ENCODE data around the gene GRIFIN.
"Not testable (repeated sequence)": the region's sequence is repeated elsewhere in the genome, so short reads cannot be mapped to it uniquely, and the experiment has no call there.

The GRIFIN gene

GRCh38 chr7:2453849-2454248, 22.3 kb downstream of the GRIFIN start:
- DNase-seq (ENCODE audit: low read depth): not testable (repeated sequence)

DNA sequence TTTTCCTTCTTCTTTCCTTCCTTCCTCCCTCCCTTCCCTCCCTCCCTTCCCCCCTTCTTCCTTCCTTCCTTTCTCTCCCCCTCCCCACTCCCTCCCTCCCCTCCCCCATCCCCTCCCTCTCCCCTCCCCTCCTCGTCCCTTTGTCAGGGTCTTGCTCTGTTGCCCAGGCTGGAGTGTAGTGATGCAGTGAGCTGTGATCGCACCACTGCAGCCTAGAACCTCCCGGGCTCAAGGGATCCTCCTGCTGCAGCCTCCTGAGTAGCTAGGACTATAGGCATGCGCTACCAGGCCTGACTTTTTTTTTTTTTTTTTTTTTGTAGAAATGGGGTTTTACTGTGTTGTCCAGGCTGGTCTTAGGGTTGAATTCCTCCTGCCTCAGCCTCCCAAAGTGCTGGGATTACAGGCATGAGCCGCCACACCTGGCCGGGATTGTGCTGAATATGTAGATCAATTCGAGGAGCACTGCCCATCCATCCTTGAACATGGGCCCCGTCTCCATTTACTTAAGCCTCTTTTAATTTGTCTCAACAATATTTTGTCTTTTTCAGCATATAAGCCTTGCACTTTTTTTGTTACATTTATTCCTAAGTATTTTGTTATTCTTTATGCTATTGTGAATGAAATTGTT, 23.4 kb downstream of the GRIFIN start:
- DNase-seq (ENCODE audit: low read depth): no peak

DNA sequence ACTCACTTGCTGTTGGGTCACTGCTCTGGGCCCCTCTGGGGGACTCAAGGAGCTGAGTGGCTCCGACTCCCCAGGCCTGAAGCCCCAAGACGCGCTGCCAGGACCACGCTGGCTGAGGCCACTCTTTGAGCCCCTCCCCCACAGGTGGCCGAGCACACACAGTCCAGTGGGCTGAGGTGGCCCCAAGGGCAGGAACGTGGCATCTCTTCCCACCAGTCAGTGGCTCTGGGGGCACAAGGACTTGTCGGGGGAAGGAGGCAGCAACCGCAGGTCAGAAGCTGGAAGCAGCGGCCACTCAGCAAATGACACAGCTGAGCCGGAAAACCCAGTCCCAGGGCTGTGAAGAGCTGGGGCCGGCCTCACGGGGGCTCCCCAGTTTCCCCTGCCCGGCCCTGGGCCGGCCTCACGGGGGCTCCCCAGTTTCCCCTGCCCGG, 24.1 kb downstream of the GRIFIN start:
- no peak for DNase-seq (ENCODE audit: low read depth)

GRCh38 chr7:2451171-2452073, 24.8 kb downstream of the GRIFIN start:
- peak; percentile 73 for DNase-seq (ENCODE audit: low read depth)

GRCh38 chr7:2450198-2451107, 25.7 kb downstream of the GRIFIN start:
- no peak for DNase-seq (ENCODE audit: low read depth)

DNA sequence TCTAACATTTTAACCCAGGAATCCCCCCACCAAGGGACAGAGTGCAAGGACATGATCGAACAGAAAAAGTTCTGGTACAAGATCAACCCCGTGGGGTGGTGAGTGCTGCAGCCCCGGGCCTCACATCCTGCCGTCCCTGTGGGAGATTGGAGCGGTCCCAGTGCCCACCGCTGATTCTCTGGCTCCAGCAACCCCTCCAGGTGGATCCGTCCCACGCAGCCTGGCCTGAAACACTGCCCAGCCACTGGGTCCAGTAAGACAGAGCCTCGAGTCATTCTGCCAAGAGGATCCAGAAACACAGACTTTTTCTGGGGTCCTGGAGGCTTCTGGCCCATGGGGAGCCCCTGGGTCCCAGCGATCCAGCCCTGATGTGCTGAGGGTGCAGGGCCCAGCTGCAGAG, 29.5 kb downstream of the GRIFIN start:
- no peak for DNase-seq (ENCODE audit: low read depth)

DNA sequence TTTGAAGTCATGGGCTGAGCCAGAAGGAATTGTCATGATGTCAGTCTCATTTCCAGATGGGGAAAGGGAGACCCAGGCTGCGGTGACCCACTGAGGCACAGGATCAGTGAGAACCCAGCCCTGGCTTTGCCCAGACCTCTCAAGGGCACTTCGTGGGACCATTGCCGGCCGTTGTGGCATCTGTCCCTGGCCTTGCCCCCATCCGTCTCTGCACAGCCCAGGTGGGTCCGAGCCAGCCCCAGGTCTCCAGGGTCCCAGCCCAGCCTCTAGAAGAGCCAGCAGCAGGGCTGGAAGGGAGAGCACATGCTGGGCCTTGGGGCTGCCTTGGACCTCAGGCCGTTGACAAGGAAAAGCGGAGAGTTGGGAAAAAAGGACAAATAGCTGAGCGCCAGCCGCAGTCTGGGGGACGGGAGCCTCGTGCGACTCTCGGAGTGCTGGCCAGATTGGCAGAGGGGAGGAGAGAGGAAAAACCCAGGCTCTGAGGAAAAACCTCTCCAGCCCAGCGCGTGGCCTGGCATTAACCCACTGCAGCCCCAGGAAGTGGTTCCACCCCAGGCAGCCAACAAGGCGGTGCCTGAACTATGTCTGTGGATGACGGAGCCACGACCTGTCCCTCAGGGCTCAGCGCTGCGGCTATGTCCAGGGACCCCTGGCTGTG, 30.2 kb downstream of the GRIFIN start:
- no peak for DNase-seq (ENCODE audit: low read depth)

GRCh38 chr7:2445047-2445446, 31.2 kb downstream of the GRIFIN start:
- peak; percentile 11 for DNase-seq (ENCODE audit: low read depth)

DNA sequence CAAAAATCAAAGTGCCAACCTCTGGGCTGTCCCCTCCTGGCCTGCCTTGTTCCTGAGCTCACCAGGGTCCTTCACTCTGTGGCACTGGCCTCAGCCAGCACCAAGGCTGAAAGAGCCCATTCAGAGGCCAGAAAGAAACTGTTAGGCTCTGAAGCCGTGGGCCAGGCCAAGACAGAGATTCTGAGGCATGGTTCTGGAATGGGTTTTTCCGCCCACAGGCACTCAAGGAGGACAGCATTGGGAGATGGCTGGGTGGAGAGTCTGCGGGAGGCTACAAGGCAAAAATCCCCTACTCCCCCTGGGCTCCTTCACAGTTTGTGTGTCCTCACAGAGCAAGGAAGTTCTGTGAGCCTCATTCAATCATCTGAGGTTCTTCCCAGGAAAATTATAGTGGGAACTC, 31.7 kb downstream of the GRIFIN start:
- DNase-seq (ENCODE audit: low read depth): peak; percentile 75

DNA sequence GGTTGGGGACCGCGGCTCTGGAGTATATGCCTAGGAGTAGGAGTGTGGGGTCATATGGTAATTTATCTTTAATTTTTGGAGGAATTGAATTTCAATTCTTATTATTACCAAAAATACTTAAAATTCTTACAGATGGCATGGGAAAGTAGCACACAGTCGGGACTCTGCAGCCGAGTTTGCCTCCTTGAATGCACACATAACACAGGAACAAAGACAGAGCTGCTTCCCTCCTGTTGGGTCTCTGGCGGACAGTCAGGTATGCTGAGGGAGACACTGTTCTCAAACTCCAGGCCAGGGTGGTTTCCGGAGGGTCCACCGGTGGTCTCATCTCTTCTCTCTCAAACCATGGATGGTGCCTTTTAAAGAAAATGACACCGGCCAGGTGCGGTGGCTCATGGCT, 32.7 kb downstream of the GRIFIN start:
- DNase-seq (ENCODE audit: low read depth): no peak

- no peak for DNase-seq (ENCODE audit: low read depth)
Measured at GRCh38 chr7:2441430-2442058, 34.7 kb downstream of the GRIFIN start.

- no peak for DNase-seq (ENCODE audit: low read depth)
Measured at GRCh38 chr7:2440608-2441245, 35.5 kb downstream of the GRIFIN start.

DNA sequence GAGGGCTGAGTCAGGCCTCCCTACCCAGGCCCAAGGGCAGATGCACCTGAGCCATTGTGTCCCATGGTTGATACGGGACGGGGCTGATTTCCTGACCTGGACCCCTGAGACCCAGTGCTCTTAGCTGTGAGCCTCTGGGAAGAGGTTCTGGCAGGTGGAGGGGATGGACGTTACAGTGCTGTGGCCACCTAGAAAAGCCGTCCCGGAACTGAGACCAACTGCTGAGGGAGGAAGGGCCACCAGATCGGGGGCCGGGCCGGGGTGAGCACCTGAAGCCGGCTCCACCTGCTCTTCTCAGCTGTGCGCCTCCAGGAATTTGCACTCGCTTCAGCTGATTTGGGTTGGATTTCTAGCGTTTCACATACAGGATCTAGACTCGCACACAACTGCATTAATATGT, 37.4 kb downstream of the GRIFIN start:
- no peak for DNase-seq (ENCODE audit: low read depth)

DNA sequence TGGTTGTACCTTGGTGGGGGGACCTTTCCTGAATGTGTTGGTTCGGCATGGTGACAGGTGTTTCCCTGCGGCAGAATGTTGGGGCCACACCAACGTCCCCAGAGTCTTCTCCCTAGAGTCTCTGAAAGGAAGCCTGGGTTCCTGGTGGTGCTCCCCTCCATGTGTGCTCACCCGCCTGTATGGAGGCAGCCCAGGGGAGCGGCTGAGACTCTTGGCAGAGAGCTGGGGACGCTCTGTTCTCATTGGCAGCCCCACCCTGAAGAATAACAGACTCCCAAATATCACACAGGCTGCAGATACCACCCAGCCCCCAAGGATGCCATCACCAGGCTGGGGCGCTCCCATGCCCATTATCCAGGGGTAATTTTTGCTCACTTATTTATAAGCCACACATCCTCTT, 38.0 kb downstream of the GRIFIN start:
- DNase-seq (ENCODE audit: low read depth): no peak

DNA sequence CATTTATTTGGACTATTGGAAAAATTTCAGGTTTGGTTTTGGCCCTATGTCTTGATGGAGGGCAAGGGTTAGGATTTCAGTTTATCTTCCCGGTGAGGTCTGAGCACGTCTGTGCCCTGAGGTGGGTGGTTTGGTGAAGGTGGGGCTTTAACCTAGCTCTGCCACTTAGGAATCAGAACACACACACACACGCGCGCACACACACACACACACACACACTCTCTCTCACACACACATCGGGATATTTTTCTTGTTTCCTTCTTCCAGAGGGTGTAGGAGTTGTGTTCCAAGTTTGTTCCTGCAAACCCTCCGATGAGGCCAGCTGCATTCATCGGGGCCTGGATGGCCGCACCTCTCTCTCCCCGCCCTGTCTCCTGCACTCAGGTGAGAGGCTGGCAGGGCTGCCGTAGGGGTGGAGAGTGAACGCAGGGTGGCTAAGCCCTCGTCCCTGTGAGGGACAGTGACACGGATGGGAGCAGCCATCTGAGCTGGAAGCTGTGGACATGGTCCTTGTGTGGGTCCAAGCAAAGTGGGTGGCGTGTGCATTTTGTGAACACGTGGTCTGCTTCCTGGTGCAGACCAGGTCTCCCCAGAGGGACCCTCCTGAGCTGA, 38.6 kb downstream of the GRIFIN start:
- no peak for DNase-seq (ENCODE audit: low read depth)

GRCh38 chr7:2437136-2437535, 39.1 kb downstream of the GRIFIN start:
- DNase-seq (ENCODE audit: low read depth): no peak

DNA sequence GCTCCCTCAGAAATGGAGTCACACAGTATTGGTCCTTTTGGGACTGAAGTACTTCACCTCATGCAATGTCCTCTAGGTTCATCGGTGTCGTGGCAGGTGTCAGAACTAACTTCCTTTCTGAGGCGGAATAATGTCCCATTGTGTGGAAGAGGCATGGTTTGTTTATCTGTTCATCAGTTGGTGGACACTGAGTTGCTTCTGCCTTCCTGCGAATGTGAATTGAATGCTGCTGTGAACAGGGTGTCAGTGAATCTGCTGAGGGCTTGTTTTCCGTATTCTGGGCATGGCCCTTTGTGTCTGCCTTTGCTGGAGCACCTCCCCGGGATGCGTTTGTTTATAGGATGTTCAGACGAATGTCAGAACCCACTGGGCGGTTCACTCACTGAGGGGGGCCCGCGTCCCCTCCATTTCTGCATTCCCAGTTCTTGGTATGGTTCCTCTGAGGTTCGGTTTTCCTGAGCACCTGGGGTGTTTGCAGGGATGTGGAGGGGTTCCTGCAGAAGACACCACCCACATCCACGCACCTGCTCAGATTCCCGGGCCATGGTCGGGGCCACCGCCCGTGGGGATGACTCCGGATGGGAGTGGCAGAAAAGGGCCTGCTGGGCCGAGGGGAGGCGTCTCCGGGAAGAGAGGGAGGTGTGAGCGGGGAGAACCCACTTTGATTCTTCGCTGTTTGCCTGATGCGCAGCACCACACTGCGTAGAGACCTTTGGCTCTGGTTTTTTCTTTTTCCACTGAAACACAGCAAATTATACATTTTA, 39.7 kb downstream of the GRIFIN start:
- DNase-seq (ENCODE audit: low read depth): no peak

- no peak for DNase-seq (ENCODE audit: low read depth)
Measured at GRCh38 chr7:2435146-2435545, 41.1 kb downstream of the GRIFIN start.

GRCh38 chr7:2433713-2434550, 42.3 kb downstream of the GRIFIN start:
- DNase-seq (ENCODE audit: low read depth): no peak
